OCI-M2 (cell line): Measurements from ENCODE around the gene TFEB.

Source experiments
- DNase-seq: peaks from one replicate; lab custom pipeline; 2025; ENCODE audit not compliant: unreplicated experiment; lab: John Stamatoyannopoulos, UW

The TFEB gene

DNA sequence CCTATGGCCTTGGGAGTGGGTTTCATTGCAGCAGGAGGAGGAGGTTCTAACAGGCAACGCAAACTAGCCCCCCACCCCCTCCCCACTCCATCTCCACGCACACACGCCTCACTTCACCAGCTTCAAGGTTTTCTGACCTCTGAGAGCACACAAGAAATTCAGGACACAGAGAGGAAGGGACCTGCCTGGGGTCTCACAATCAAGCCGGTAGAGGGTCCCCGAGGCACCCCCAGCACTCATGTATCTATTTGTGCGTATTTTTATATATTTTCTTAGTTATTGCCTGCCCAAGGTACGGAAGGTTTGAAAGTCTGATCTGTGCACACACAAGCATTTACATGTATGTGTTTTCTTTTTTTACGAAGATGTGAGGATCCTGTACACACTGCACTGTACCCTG, 80.2 kb downstream of the TFEB start:
- no peak for DNase-seq

- DNase-seq = no peak
Measured at GRCh38 chr6:41654698-41655151, 80.7 kb downstream of the TFEB start.

DNA sequence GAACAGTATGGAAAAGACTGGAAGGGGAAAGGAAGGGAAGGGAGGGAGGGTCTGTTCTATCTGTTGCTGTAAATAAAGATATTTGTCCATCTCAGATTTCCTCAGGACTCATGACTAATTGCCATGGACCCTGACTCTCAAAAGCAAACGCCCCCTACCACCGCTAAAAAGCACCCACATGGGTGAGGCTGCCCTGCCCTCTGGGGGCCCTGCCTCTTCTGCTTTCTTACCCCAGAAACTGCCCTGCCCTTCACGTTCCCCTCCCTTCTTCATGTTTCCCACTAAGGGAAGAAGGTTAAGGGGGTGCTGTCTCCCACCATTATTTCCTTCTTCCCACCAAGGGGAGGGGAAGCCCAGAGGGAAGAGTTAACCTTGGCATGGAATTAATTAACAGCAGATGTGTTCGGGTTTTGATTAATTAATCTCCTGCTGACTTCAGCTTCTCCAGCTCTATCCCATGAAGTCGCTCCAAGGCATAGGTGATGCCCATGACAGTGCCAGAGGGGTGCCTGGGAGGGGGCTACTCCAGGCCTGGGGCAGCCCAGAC, 81.2 kb downstream of the TFEB start:
- no peak for DNase-seq

DNA sequence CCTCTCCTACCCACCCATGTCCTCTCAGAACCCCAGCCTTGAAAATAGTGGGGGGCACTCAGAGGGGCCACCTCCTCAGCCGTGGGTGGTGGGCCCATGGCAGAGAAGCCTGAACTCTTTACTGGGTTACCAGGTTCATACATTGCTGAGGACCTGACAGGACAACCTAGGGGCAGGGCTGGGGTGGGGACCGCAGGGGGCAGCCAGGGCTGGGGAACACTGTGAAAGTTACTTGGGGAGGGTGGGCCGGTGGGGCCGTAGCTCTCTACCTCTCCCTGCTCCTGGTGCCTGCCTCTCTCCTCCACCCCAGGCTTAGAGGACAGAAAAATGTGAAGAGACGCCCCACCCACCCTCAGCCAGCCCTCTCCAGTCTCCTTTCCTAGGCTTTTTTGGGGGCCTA, 81.7 kb downstream of the TFEB start:
- no peak for DNase-seq

DNA sequence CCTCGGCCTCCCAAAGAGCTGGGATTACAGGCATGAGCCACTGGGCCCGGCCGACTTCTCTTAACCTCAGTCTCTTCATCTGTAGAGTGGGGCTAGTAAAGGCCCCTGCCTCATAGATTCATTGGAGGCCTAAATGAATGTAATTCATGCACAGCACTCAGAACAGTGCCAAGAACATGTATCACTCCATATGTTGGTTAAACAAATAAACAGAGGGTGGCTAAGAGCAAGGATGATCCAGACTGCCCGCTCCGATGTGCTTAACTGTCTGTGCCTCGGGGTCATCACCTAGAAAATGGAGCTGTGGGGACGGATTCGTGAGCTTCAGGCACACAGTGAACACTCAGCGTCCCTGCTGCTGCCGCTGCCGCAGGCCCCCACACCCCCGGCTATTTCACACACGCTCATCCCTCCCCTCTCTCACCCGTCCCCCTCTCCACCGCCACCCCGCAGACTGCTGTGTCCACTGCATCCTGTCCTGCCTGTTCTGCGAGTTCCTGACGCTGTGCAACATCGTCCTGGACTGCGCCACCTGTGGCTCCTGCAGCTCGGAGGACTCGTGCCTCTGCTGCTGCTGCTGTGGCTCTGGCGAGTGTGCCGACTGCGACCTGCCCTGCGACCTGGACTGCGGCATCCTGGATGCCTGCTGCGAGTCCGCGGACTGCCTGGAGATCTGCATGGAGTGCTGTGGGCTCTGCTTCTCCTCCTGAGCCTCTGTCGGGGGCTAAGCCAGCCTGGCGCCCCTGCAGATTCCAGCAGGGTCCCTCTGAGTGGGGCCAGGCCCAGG, 82.3 kb downstream of the TFEB start:
- no peak for DNase-seq

DNA sequence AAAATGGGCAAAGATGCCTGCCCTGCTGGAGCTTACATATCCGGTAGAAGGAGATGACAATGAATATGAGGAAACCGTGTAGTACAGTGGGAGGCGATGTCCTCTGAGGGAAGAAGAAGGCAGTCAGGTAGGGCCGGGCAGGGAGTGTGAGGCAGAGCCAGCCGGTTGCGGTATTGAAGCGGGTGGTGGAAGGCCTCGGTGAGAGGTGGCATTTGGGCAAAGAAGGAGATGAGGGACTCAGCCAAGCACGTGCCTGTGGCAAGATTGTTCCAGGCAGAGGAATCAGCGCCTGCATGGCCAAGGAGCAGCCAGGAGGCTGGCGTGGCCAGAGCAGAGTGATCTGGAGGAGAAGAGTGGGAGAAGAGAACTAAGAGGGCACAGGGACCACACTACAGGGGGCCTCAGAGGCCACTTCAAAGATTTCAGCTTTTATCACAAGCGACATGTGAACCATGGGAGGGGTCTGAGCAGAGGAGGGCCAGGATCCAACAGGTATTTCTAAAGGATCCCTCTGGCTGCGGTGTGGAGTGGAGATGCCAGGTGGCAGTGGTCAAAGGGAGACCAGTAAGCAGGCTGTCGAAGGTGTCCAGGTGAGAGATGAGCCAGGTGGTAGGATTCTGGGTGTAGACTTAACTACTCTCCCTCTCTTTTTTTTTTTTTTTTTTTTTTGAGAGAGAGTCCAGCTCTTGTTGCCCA, 83.3 kb downstream of the TFEB start:
- DNase-seq = no peak

DNA sequence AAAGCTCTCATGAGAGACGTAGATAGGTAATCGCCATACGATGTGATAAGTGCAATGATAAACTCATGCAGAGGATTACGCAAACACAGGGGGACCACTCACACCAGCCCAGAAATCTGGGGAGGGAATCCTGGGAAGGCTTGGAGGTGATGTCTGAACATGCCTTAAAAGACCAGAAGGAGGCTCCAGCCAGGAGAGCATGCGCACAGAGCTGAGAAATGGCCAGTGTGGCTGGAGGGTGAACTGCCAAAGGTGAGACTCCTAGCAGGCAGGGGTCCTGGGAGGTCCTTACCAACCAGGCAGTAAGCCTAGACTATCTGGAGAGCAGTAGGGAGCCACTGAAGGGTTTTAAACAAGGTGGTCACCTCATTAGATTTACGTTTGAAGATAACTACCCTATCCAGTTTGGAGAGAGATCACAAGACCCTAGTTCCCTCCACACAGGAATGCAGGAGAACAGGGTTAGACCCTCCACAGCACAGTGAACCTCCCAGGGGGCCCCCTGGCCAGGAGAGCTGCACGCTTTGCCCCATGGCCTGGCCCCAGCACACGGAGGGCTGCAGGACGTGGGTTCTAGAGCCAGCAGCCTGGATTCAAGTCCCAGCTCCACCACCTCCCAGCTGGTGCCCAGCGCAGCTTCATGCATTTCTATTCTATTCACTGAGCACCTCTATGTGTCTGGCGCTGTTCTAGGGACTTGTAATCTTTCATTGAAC, 84.0 kb downstream of the TFEB start:
- no peak for DNase-seq

- no peak for DNase-seq
Measured at GRCh38 chr6:41650120-41650519, 85.3 kb downstream of the TFEB start.

DNA sequence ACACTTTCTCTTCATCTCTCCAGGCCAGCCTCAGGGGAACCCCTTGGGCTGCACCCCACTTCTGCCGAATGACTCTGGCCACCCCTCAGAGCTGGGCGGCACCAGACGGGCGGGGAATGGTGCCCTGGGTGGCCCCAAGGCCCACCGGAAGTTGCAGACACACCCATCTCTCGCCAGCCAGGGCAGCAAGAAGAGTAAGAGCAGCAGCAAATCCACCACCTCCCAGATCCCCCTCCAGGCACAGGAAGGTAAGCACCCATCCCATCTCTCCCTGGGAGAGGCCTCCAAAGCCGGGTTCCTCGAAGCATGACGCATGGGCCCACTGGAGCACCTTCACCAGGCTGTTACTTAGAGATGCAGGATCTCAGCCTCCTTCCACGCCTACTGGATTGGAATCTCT, 85.8 kb downstream of the TFEB start:
- no peak for DNase-seq

GRCh38 chr6:41648921-41649320, 86.5 kb downstream of the TFEB start:
- DNase-seq = no peak

- DNase-seq = no peak
Measured at GRCh38 chr6:41648070-41648585, 87.3 kb downstream of the TFEB start.

DNA sequence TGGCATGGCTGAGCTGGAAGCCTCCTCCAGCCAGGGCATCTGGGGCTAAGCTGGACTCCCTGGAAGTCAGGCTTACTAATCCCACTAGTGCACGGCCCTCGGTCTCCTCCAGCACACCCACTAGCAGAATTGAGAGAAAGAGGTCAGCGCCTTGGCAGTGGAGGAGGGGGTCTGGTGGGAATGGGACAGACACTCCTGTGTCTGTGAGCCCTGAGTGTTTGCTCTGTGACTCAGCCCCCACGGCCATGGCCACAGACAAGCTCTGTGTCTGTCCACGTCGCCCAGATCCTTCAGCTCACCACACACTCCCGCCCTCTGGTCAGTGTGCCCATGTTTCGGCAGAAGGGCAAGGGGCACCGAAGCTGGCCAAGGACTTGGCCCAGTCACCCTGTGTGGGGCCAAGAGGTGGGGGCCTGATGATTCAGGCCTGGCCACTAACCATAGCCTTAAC, 88.3 kb downstream of the TFEB start:
- DNase-seq = no peak

- DNase-seq = no peak
Measured at GRCh38 chr6:41646026-41646795, 89.2 kb downstream of the TFEB start.

GRCh38 chr6:41645007-41645618, 90.3 kb downstream of the TFEB start:
- DNase-seq = no peak

DNA sequence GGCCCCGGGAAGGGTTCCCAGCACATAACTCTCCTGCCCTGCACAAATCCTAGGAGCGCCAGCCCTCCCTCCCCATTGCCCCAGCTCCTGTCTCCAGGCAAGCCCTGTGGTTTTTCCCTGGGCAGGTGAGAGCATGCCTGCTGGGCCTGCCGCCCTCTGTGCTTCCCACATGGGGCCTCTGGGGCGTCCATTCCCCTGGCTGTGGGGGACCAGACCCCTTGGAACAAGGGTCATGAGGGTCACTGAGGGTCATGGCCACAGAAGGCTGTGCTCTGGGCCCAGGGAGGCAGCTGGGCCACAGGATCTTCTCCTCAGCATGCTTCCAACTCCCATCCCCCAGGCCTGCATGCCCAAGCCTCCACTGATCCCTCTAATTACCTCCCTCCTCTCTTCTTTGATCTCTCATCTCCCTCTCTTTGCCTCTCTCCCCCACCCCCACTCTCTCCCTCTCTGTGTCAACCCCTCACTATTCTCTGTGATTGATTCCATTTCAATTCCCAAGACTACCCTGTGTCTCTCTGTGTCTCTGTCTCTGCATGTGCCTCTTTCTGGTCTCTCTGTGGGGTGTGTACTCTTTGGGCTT, 91.0 kb downstream of the TFEB start:
- no peak for DNase-seq

GRCh38 chr6:41643899-41644269, 91.5 kb downstream of the TFEB start:
- no peak for DNase-seq

GRCh38 chr6:41642960-41643898, 92.2 kb downstream of the TFEB start:
- DNase-seq = no peak

- no peak for DNase-seq
Measured at GRCh38 chr6:41642090-41642959, 93.1 kb downstream of the TFEB start.
